ENCODE results near the gene CHFR.
"Not testable (repeated sequence)": the region's sequence is repeated elsewhere in the genome, so short reads cannot be mapped to it uniquely, and the experiment has no call there.

The CHFR gene, protein sequence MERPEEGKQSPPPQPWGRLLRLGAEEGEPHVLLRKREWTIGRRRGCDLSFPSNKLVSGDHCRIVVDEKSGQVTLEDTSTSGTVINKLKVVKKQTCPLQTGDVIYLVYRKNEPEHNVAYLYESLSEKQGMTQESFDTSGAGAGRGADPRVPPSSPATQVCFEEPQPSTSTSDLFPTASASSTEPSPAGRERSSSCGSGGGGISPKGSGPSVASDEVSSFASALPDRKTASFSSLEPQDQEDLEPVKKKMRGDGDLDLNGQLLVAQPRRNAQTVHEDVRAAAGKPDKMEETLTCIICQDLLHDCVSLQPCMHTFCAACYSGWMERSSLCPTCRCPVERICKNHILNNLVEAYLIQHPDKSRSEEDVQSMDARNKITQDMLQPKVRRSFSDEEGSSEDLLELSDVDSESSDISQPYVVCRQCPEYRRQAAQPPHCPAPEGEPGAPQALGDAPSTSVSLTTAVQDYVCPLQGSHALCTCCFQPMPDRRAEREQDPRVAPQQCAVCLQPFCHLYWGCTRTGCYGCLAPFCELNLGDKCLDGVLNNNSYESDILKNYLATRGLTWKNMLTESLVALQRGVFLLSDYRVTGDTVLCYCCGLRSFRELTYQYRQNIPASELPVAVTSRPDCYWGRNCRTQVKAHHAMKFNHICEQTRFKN

DNA sequence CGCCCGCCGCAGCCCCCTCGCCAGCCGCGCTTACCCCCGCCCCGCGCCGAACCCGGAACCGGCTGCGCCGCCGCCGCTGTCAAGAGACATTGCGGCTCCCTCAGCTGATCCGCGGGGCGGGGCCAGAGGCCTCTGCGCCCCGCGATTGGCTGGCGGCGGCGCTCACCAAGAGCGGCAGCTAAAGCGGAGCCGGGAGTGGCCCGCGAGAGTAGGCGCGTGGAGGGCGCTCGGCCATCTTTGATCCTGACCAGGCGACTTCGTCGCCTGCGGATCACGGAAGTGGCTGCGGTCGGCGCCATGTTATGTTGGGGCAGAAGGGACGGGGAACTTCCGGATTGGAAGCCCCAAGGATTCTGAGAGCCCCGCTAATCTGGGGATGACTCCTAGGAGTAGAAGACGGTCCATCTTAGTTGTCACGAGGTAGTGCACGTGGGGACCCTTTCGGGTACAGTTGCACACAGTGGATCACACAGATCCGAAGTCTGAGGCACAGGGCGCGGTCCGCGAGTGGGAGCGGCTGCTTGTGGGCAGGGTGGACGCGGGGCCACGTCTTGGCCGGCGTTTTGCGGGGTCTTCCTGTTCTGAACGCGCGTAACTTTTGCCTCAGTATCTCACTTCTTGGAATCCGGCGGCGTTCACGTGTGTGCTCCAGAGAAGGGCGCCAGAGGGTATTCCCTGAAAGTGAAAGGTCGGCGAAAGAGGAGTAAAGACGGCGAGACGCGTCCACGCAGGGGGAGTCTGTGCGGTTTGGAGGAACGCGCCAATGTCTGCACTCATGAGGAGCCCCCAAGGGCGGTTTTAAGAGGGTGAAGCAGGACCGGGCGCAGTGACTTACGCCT, at the start of gene CHFR:
Gene CHFR, minus strand, starts transcription at position 93 of the 839 bp plus-strand sequence. CDS start 277 bp downstream, outside the sequence.
- Mint-ChIP-seq H3K9me3 (no peaks in the 10 kb centered on the region), H3K27me3 (no peaks in the 10 kb centered on the region), H3K27ac (ENCODE audit: low read depth) (peak within 1 kb of the TSS; percentile 100), H3K4me1 (peaks cover 16% of the 10 kb centered on the region), H3K4me3 (peak within 1 kb of the TSS; percentile 100), H3K36me3 (ENCODE audit: insufficient read depth) (peaks cover 15% of the 10 kb centered on the region)
- ATAC-seq (replicated peaks; ENCODE audit: extremely low read depth, poor library complexity, severe bottlenecking) (peak; percentile 98), DNase-seq (ENCODE audit: low spot score in 2 of 2) (peak; percentile 82 to 91)

DNA sequence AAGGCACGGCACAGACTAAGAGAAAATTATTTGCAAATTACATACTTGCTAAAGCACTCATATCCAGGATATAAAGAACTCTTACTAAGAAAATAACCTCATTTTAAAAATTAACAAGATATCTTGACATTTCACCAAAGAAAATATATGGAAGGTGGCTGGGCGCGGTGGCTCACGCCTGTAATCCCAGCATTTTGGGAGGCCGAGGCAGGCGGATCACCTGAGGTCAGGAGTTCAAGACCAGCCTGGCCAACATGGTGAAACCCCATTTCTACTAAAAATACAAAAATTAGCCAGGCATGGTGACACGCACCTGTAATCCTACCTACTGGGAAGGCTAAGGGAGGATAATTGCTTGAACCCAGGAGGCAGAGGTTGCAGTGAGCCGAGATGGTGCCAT, 49.5 kb upstream of the CHFR start:
- not testable (repeated sequence) for H3K27ac Mint-ChIP-seq (ENCODE audit: low read depth); H3K36me3 Mint-ChIP-seq (ENCODE audit: insufficient read depth); H3K4me1 Mint-ChIP-seq

DNA sequence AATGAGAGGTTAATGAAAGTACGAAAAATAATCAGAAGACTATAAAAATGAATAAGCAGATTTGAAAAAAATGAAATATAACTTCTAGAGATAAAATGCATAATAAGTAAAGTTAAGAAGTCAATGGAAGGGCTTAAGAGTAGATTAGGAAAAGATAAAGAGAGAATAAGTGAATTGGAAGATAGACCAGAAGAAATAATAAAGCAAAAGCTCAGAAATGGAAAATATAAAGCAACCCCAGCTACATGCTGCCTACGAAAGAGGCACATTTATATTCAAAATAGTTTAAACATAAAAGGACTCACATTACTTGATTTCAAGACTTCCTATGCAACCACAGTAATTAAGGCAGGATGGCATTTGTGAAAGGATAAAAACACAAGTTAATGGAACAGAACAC, 48.8 kb upstream of the CHFR start:
- Mint-ChIP-seq H3K4me3 (no peak overlapping the region), H3K27ac (ENCODE audit: low read depth) (no peak overlapping the region), H3K27me3 (no peaks in the 10 kb centered on the region), H3K36me3 (ENCODE audit: insufficient read depth) (peaks cover 3% of the 10 kb centered on the region), H3K9me3 (peaks cover 15% of the 10 kb centered on the region), H3K4me1 (no peaks in the 10 kb centered on the region)
- DNase-seq (ENCODE audit: low spot score in 2 of 2): no peak
- no peak for ATAC-seq (replicated peaks; ENCODE audit: extremely low read depth, poor library complexity, severe bottlenecking)

More for the DNA sequence above, 49.5 kb upstream of the CHFR start:
- DNase-seq (ENCODE audit: low spot score in 2 of 2); H3K27me3 Mint-ChIP-seq; ATAC-seq (replicated peaks; ENCODE audit: extremely low read depth, poor library complexity, severe bottlenecking); H3K4me3 Mint-ChIP-seq: not testable (repeated sequence)
- H3K9me3 Mint-ChIP-seq: peaks cover 14% of the 10 kb centered on the region

DNA sequence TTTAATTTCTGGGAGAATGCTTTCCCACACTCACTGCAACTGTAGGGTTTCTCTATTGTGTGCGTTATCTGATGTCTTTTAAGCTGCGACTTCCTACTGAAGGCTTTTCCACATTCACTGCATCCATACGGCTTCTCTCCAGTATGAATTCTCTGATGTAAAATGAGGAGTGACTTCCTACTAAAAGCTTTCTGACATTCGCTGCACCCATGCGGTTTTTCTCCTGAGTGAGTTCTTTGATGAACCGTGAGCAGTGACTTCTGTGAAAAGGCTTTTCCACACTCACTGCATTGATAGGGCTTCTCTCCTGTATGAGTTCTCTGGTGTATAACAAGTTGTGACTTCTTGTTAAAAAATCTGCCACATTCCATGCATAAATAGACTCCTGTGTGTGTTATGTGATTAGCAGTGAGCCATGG, 39.0 kb upstream of the CHFR start:
- Mint-ChIP-seq H3K9me3 (peaks cover 47% of the 10 kb centered on the region), H3K36me3 (ENCODE audit: insufficient read depth) (peaks cover 2% of the 10 kb centered on the region), H3K27me3 (no peaks in the 10 kb centered on the region), H3K27ac (ENCODE audit: low read depth) (no peak overlapping the region), H3K4me3 (no peak overlapping the region), H3K4me1 (no peaks in the 10 kb centered on the region)
- ATAC-seq (replicated peaks; ENCODE audit: extremely low read depth, poor library complexity, severe bottlenecking) (no peak), DNase-seq (ENCODE audit: low spot score in 2 of 2) (no peak)

DNA sequence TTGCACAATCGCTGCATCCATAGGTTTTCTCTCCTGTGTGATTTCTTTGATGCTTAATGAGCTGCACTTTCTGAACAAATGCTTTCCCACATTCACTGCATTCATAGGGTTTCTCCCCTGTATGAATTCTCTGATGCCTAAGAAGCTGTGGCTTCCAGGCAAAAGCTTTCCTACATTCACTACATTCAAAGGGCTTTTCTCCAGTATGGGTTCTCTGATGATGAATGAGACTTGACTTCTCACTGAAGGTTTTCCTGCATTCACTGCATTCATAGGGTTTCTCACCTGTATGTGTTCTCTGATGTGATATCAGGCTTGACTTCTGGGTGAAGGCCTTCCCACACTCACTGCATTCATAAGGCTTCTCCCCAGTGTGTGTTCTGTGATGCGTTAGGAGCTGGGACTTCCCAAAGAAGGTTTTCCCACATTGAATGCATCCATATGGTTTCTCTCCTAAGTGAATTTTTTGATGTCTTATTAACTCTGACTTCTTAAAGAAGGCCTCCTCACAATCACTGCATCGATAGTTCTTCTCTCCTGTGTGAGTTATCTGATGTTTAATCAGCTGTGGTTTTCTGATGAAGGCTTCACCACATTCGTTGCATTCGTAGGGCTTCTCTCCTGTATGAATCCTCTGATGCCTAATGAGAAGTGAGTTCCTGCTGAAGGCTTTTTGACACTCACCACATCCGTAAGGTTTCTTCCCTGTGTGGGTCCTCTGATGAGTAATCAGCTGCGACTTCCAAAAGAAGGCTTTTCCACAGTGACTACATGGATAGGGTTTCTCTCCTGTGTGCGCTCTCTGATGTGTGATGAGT, 38.4 kb upstream of the CHFR start:
- no peaks in the 10 kb centered on the region for H3K27me3 Mint-ChIP-seq
- H3K4me3 Mint-ChIP-seq: no peak overlapping the region
- ATAC-seq (replicated peaks; ENCODE audit: extremely low read depth, poor library complexity, severe bottlenecking) (no peak), DNase-seq (ENCODE audit: low spot score in 2 of 2) (no peak)
- H3K9me3 Mint-ChIP-seq: peaks cover 43% of the 10 kb centered on the region
- no peaks in the 10 kb centered on the region for H3K36me3 Mint-ChIP-seq (ENCODE audit: insufficient read depth)
- no peaks in the 10 kb centered on the region for H3K4me1 Mint-ChIP-seq
- H3K27ac Mint-ChIP-seq (ENCODE audit: low read depth): no peak overlapping the region

DNA sequence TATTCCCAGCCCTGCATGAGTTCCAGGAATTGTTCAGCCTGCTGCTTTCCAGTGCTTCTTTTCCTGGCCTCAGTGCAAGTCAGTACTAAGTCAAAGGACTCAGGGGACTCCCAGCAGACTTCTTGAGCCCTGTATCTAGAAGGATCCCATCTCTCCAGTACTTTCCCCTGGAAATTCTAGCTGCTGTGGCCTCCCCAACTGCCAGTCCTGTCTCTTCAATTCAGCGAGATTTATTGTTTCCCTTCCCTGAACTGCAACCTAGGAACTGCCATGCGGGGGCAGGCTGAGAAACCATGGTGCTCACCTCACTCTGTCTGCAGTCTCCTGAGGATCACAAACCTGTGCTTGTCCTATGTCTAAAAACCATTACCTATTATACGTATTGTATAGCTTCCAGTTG, 37.0 kb upstream of the CHFR start:
- Mint-ChIP-seq H3K4me3 (no peak overlapping the region), H3K36me3 (ENCODE audit: insufficient read depth) (no peaks in the 10 kb centered on the region), H3K27ac (ENCODE audit: low read depth) (no peak overlapping the region), H3K4me1 (no peaks in the 10 kb centered on the region), H3K27me3 (no peaks in the 10 kb centered on the region), H3K9me3 (peaks cover 36% of the 10 kb centered on the region)
- DNase-seq (ENCODE audit: low spot score in 2 of 2) (no peak), ATAC-seq (replicated peaks; ENCODE audit: extremely low read depth, poor library complexity, severe bottlenecking) (no peak)

DNA sequence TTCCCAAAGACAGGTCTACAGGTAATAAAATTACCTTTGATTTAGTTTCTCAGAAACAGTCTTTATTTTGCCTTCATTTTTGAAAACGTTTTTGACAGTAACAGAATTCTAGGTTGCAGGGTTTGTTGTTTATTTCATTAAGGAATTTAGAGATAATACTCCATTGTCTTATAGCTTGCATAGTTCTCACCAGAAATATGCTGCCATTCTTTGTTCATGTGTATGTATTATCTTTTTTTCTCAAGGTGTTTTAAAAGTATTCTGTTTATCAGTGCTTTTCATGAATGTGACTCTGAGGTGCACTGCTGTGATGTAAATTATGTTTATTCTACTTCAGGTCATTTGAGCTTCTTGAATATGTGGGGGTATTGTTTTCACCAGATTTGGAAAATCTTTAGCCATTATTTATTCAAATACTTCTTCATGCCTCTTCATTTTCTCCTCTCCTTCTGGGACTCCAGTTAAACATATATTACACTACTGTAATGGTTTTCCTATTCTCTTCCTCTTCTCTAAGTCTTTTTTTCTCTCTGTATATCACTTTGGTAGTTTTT, 36.0 kb upstream of the CHFR start:
- no peak overlapping the region for H3K27ac Mint-ChIP-seq (ENCODE audit: low read depth)
- DNase-seq (ENCODE audit: low spot score in 2 of 2): no peak
- no peak overlapping the region for H3K4me3 Mint-ChIP-seq
- peaks cover 36% of the 10 kb centered on the region for H3K9me3 Mint-ChIP-seq
- no peak for ATAC-seq (replicated peaks; ENCODE audit: extremely low read depth, poor library complexity, severe bottlenecking)
- H3K27me3 Mint-ChIP-seq: no peaks in the 10 kb centered on the region
- H3K4me1 Mint-ChIP-seq: no peaks in the 10 kb centered on the region
- H3K36me3 Mint-ChIP-seq (ENCODE audit: insufficient read depth): no peaks in the 10 kb centered on the region

DNA sequence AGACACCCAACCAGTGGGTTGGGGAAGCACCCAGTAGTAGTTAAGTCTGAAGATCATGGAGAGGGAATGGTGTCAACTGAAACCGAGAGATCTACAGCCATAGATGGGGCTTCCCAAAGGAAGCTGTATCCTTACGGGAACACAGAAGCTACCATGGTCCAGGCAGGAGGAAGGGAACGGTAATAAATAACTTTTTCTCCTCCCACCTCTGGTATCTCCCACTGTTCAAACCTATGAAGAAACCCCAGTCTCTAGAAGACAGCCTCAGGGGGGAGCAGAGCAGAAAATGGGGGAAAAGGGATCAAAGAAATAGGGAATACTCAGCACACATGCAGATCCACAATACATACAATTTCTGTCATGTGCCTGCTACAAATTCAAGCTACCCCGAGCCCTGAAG, 35.3 kb upstream of the CHFR start:
- Mint-ChIP-seq H3K36me3 (ENCODE audit: insufficient read depth) (no peaks in the 10 kb centered on the region), H3K27ac (ENCODE audit: low read depth) (no peak overlapping the region), H3K4me1 (no peaks in the 10 kb centered on the region), H3K27me3 (no peaks in the 10 kb centered on the region), H3K4me3 (no peak overlapping the region), H3K9me3 (peaks cover 36% of the 10 kb centered on the region)
- no peak for DNase-seq (ENCODE audit: low spot score in 2 of 2)
- no peak for ATAC-seq (replicated peaks; ENCODE audit: extremely low read depth, poor library complexity, severe bottlenecking)

DNA sequence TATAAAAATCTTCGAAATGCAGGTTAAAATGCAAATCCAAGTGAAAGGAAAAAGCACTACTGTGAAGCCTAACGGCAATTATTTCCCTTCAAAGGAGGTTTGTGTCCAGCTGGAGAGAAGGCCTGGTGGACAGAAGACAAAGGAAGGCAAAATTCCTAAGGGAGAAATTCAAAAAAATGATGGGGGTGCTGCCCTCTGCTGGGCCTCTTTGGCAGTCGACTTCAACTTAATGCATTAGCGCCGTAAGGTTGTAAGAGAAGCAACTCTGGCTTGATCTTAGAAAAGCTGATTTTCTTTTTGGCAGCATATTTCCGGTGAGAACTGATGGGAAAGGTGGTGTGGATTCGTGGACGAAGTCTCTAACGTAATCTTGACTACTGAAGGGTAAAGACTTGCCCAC, 34.3 kb upstream of the CHFR start:
- H3K27ac Mint-ChIP-seq (ENCODE audit: low read depth): no peak overlapping the region
- H3K36me3 Mint-ChIP-seq (ENCODE audit: insufficient read depth): no peaks in the 10 kb centered on the region
- no peaks in the 10 kb centered on the region for H3K4me1 Mint-ChIP-seq
- no peaks in the 10 kb centered on the region for H3K27me3 Mint-ChIP-seq
- no peak for DNase-seq (ENCODE audit: low spot score in 2 of 2)
- H3K9me3 Mint-ChIP-seq: peaks cover 36% of the 10 kb centered on the region
- no peak overlapping the region for H3K4me3 Mint-ChIP-seq
- ATAC-seq (replicated peaks; ENCODE audit: extremely low read depth, poor library complexity, severe bottlenecking): no peak

DNA sequence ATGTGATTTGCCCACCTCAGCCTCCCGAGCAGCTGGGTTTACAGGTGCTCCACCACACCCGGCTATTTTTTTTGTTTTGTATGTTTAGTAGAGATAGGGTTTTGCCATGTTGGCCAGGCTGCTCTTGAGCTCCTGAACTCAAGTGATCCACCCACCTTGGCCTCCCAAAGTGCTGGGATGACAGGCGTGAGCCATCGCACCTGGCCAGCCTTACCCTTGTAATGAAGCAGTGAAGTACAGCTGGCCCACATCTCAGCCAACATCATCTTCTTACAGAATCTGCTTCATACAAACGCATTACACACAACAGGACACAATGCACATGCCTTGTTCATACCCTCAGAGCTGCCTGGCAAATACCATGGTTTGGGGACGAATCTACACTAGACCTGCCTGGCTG, 31.3 kb upstream of the CHFR start:
- Mint-ChIP-seq H3K27me3 (no peaks in the 10 kb centered on the region), H3K4me3 (no peak overlapping the region), H3K9me3 (peaks cover 11% of the 10 kb centered on the region), H3K4me1 (no peaks in the 10 kb centered on the region), H3K27ac (ENCODE audit: low read depth) (no peak overlapping the region), H3K36me3 (ENCODE audit: insufficient read depth) (no peaks in the 10 kb centered on the region)
- no peak for ATAC-seq (replicated peaks; ENCODE audit: extremely low read depth, poor library complexity, severe bottlenecking)
- DNase-seq (ENCODE audit: low spot score in 2 of 2): no peak

DNA sequence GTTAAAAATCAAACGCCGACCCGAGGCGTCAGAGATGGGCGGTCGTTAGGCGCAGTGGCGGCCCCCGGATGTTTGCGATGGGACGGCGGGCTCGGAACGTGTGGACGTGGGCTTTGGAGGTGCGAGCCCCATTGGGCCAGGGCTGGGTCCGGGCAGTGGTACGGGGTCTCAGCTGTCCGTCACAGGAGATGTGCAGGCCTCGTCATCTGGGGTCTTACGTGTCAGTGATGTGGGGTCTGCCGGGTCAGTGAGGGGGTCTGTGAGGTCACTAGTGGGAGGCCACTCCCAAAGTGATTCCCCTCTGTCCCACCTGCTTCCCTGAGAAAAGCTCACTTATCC, 21.6 kb upstream of the CHFR start:
- Mint-ChIP-seq H3K4me1 (no peaks in the 10 kb centered on the region), H3K9me3 (peaks cover 11% of the 10 kb centered on the region), H3K27me3 (no peaks in the 10 kb centered on the region), H3K27ac (ENCODE audit: low read depth) (peak overlapping the region; percentile 86), H3K4me3 (peak overlapping the region; percentile 85), H3K36me3 (ENCODE audit: insufficient read depth) (peaks cover 7% of the 10 kb centered on the region)
- no peak for DNase-seq (ENCODE audit: low spot score in 2 of 2)
- no peak for ATAC-seq (replicated peaks; ENCODE audit: extremely low read depth, poor library complexity, severe bottlenecking)

Data from central memory CD8-positive, alpha-beta T cell (primary cell).